HG03571 (cell line): ENCODE data around the gene IFNL3.

Experiments
- ATAC-seq: cut with Tn5 transposase; IDR thresholded peaks from one replicate; pipeline ENCODE4 v1.9.1; 2021; ENCODE audit not compliant: unreplicated experiment

The IFNL3 gene

GRCh38 chr19:39194832-39195542, 49.8 kb downstream of the IFNL3 start:
- ATAC-seq, result no peak

DNA sequence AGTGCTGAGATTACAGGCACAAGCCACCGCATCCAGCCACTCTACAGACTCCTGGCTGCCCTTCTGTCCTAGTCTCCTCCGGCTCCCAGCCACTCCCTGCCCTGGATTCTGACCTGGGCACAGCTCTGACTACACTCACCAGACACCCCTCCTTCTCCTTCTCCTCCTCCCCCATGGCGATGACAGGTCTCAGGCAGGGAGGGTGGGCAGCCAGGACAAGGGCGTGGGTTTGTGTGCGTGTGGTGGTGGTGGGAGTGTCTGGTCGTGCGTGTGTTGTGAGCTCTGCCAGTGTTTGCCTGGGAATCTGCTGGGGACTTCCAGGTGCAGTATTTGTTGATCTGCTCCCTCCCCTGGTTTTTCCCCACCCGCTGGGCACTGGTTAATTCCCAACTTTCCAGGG, 51.0 kb downstream of the IFNL3 start:
- no peak for ATAC-seq
